Hepatocyte (in vitro differentiated cells): ENCODE results near the gene AXIN1.

Source experiments
- CTCF ChIP-seq: fragments of 200-600 bp; sonication (generic); IDR thresholded peaks from 2 replicates; pipeline ENCODE4 v1.5.1; 2016; ENCODE audit warnings: antibody characterized with exemption, mild to moderate bottlenecking; ENCODE audit not compliant: poor library complexity
- EZH2 ChIP-seq: fragments of 200-600 bp; sonication (generic); IDR thresholded peaks from 2 replicates; pipeline ENCODE4 v1.6.1; 2016; ENCODE audit warnings: antibody characterized with exemption, mild to moderate bottlenecking, borderline replicate concordance

DNA sequence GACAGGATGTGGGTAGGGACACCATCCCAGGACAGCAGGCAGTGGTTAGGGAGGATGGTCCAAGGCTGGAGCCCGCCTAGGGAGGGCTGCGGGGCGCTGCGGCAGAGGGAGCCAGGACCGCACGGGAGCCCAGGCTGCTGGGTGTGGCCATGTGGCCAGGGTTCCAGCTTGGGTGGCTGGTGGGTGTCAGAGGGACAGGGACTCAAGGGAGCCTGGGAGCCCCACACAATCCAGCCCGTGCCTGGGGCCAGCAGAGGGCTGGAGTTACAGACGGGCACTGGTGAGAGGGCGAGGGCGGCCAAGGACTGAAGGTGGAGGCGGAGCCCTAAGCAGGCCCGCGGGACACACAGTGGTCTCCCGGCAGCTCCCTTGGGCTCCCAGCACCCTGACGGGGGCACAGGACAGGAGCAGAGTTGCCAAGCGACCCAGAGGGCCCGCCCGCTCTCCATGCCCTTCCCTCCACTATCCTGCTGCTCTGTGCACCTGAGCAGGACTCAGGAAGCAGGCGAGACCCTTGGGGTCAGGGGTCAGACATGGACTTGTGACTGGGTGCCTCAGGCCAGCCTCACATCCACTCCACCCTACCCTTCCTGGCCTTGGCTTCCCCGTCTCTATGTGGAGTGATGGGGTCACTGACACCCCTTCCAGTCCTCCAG lies 10.7 kb upstream of the AXIN1 start:
- TF ChIP-seq EZH2: no peak
- no peak for TF ChIP-seq CTCF
